ENCODE data around the gene AIRE.

- TF ChIP-seq, protein P1, sequence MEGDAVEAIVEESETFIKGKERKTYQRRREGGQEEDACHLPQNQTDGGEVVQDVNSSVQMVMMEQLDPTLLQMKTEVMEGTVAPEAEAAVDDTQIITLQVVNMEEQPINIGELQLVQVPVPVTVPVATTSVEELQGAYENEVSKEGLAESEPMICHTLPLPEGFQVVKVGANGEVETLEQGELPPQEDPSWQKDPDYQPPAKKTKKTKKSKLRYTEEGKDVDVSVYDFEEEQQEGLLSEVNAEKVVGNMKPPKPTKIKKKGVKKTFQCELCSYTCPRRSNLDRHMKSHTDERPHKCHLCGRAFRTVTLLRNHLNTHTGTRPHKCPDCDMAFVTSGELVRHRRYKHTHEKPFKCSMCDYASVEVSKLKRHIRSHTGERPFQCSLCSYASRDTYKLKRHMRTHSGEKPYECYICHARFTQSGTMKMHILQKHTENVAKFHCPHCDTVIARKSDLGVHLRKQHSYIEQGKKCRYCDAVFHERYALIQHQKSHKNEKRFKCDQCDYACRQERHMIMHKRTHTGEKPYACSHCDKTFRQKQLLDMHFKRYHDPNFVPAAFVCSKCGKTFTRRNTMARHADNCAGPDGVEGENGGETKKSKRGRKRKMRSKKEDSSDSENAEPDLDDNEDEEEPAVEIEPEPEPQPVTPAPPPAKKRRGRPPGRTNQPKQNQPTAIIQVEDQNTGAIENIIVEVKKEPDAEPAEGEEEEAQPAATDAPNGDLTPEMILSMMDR (IDR thresholded peaks at IDR 0.05): no peak
- no peak for TF ChIP-seq POLR2A (IDR thresholded peaks at IDR 0.05)
Measured at GRCh38 chr21:44283948-44284347, 1.7 kb upstream of the AIRE start.
